ENCODE results near the gene UGDH.
"Not testable (repeated sequence)": the region's sequence is repeated elsewhere in the genome, so short reads cannot be mapped to it uniquely, and the experiment has no call there.

UGDH gene

DNA sequence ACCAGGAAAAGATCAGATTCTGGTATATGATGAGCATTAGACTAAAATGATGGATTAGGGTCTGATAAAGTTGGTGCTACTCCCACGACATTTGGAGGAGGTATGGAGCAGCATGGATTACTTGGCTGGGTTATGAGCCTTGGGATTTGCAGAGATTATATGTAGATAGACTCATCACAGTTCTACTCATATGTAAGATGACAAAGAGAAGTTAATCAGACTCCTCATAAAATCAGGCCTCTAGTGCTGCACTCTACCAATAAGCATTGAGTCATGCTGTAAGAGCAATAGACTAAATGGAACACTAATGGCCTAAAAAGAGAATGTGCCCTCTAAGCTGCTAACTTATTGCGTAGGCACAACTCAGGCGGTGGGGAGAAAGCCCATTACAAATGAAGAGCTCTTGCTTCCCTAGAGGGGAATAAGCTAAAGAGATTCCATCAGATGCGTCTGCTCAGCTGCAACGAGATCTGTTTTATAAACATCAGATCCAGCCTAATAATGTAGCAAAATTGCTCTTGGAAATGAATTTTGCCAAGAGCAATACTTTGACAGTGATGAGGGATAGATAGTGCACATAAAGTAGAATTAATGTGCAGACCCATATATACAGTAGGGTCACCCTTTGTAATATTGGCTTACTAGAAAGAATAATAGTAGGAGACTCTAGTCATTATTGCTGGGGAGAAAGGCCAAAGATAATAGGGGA lies 50.9 kb downstream of the UGDH start:
- H3K27ac ChIP-seq = no peak overlapping the region
- no peak for TF ChIP-seq Cebpa-rat (IDR thresholded peaks at IDR 0.05)
- H3K36me3 ChIP-seq = peaks cover 41% of the 10 kb centered on the region

DNA sequence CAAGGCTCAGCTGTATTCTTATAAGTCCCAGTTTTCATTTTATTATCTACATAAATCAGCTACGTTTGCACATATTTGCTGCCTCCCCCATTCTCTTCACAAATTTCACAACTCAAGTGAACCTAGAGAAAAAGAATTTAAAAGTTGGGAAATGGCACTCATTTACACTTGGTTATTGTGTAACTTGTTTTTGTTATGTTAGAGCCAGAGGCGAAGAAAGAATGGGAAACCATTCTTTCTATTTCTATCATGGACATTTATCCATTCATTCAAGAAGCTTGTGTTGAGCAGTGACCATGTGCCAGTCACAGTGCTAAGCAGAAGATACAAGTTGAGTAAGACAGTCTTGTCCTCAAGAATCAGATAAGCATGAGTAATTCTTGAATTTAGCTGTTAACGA lies 54.8 kb downstream of the UGDH start:
- H3K27me3 ChIP-seq = no peaks in the 10 kb centered on the region
- H3K4me3 ChIP-seq = no peak overlapping the region
- no peaks in the 10 kb centered on the region for H4K20me1 ChIP-seq
- no peak overlapping the region for H3K4me2 ChIP-seq
- TF ChIP-seq Cebpa-rat (IDR thresholded peaks at IDR 0.05) = no peak
- H3K36me3 ChIP-seq = peaks cover 44% of the 10 kb centered on the region
- no peak overlapping the region for H3K9ac ChIP-seq
- H3K9me3 ChIP-seq = no peaks in the 10 kb centered on the region
- H3K4me1 ChIP-seq = 0 out of 2 replicates have a peak, but pooled peaks cover 4% of the 10 kb centered on the region
- H3K27ac ChIP-seq = no peak overlapping the region

More for the DNA sequence above, 50.9 kb downstream of the UGDH start:
- H4K20me1 ChIP-seq = no peaks in the 10 kb centered on the region
- no peaks in the 10 kb centered on the region for H3K4me1 ChIP-seq
- no peaks in the 10 kb centered on the region for H3K9me3 ChIP-seq
- no peak overlapping the region for H3K4me2 ChIP-seq
- no peaks in the 10 kb centered on the region for H3K27me3 ChIP-seq
- no peak overlapping the region for H3K9ac ChIP-seq
- H3K4me3 ChIP-seq = no peak overlapping the region

DNA sequence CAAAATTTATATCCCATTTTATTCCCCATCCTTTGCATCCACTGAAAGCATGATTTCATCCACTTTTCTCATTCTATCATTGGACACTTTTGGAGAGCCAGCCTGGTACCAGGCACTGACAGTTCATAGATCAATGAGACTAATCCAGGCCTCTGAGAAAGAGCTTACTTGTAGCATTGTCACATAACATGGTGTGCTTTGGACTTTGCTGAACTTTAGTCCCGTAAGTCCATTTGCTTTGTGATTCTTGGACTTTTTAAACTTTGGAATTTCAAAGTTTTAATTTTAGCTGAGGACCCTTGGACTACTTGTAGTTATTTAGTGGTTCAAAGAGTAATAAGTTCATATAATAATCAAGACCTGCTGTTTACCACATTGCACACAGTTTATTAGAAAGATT lies 56.8 kb downstream of the UGDH start:
- Histone ChIP-seq H3K4me3 (no peak overlapping the region), H3K36me3 (peaks cover 48% of the 10 kb centered on the region), H3K4me1 (0 out of 2 replicates have a peak, but pooled peaks cover 4% of the 10 kb centered on the region), H4K20me1 (no peaks in the 10 kb centered on the region), H3K4me2 (no peak overlapping the region), H3K27ac (no peak overlapping the region), H3K27me3 (no peaks in the 10 kb centered on the region), H3K9ac (no peak overlapping the region), H3K9me3 (no peaks in the 10 kb centered on the region)
- TF ChIP-seq Cebpa-rat (IDR thresholded peaks at IDR 0.05) = no peak

DNA sequence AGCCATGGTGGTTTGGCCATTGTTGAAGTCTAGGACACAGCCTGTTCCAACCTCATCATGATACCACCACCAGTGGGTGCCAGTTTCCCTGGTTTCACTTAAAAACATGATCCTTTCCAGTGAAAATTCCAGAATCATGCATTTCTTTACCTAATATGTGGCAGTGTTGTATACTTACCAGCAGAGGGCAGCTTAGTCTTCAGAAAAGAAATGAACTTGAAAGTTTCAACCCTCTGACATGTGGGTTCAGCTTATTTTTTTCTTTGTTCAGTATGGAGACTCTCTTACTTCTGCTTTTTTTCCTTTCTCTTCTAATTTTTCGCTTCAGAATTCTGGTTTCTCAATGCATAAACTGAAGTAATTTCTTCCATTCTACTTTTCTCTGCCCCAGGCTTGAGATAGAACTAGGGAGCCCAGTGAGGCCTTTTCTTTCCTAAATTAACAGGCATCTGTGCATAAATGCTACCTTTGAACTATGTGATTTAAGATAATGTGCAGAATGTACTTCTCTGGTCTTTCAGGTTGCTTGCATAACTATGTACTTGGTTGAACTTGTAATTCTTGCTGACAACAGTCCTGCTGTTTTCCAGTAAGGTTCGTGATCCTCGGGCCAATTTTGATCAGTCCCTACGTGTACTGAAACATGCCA lies 57.7 kb downstream of the UGDH start:
- Histone ChIP-seq H3K9me3 (no peaks in the 10 kb centered on the region), H3K4me1 (0 out of 2 replicates have a peak, but pooled peaks cover 4% of the 10 kb centered on the region), H3K36me3 (peaks cover 55% of the 10 kb centered on the region), H3K4me3 (no peak overlapping the region), H3K9ac (peak overlapping the region; percentile 63), H3K4me2 (peak overlapping the region; percentile 38; the same call in 1 of the 2 replicates), H3K27me3 (no peaks in the 10 kb centered on the region), H3K27ac (peak overlapping the region; percentile 73), H4K20me1 (no peaks in the 10 kb centered on the region)
- TF ChIP-seq Cebpa-rat (IDR thresholded peaks at IDR 0.05) = no peak

DNA sequence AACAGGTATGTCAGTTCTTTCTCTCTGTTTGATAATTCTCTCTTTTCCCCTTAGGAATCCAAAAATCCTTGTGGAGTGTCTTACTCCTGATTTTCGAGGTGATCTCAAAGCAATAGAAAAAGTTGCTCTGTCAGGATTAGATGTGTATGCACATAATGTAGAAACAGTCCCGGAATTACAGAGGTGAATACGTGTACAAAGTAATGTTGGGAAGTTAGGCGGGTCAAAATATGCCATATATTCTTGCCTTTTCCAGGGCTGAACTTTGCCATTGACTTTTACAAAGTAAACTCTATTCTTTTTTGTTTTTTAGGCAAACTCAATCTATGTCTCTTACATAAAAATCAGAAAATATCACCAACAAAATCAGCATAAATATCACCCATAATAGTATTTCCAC lies 59.8 kb downstream of the UGDH start:
- Histone ChIP-seq H3K27me3 (no peaks in the 10 kb centered on the region), H3K4me1 (0 out of 2 replicates have a peak, but pooled peaks cover 4% of the 10 kb centered on the region), H4K20me1 (no peaks in the 10 kb centered on the region), H3K36me3 (peaks cover 61% of the 10 kb centered on the region), H3K27ac (no peak overlapping the region), H3K4me3 (no peak overlapping the region), H3K4me2 (no peak overlapping the region), H3K9me3 (no peaks in the 10 kb centered on the region), H3K9ac (no peak overlapping the region)
- no peak for TF ChIP-seq Cebpa-rat (IDR thresholded peaks at IDR 0.05)

DNA sequence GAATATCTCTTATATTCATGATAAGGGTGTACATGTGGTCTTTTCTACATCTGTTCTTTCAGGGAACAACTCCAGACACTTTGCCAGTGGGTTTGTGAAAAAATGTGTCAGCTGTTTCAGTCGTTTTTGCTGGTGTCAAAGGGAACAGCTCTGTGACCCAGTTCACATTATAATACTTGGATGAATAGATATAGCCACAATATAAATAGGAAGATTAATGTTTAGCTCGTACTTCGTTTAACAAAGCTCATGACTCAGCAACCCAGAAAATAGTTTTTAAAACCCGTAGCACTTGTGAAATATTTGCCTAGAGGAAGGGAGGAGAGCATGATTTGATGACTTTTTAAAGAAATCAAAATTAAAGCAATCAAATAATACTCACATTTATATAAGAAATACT lies 60.5 kb downstream of the UGDH start:
- no peak overlapping the region for H3K4me2 ChIP-seq
- TF ChIP-seq Cebpa-rat (IDR thresholded peaks at IDR 0.05) = no peak
- H3K9me3 ChIP-seq = no peaks in the 10 kb centered on the region
- no peaks in the 10 kb centered on the region for H3K27me3 ChIP-seq
- H3K9ac ChIP-seq = no peak overlapping the region
- H3K4me1 ChIP-seq = 0 out of 2 replicates have a peak, but pooled peaks cover 4% of the 10 kb centered on the region
- peaks cover 56% of the 10 kb centered on the region for H3K36me3 ChIP-seq
- H3K4me3 ChIP-seq = no peak overlapping the region
- no peaks in the 10 kb centered on the region for H4K20me1 ChIP-seq
- no peak overlapping the region for H3K27ac ChIP-seq

DNA sequence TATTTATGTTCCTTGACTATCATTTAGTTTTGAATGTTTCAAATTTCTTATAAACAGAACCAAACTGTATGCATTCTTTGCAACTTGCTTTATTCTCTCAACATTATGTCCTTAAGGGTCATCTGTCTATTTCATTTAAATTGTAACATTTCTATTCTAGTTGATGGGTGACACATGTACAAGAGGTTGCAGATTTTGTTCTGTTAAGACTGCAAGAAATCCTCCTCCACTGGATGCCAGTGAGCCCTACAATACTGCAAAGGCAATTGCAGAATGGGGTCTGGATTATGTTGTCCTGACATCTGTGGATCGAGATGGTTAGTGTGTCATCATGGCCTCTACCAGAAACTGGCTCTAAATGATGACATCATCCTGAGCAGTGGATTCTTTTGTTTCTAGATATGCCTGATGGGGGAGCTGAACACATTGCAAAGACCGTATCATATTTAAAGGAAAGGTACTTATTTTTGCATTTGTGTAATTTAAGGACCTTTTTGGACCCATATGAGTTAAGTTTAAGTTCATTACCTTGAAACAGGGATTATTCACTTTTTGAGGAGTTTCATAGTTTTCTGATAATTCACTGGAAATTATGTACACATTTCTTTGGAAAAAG lies 62.2 kb downstream of the UGDH start:
- no peaks in the 10 kb centered on the region for H3K9me3 ChIP-seq
- no peaks in the 10 kb centered on the region for H3K27me3 ChIP-seq
- H3K4me3 ChIP-seq = no peak overlapping the region
- no peak for TF ChIP-seq Cebpa-rat (IDR thresholded peaks at IDR 0.05)
- H3K4me2 ChIP-seq = no peak overlapping the region
- no peak overlapping the region for H3K27ac ChIP-seq
- H3K9ac ChIP-seq = no peak overlapping the region
- H3K36me3 ChIP-seq = peaks cover 53% of the 10 kb centered on the region
- peaks cover 13% of the 10 kb centered on the region for H3K4me1 ChIP-seq
- H4K20me1 ChIP-seq = no peaks in the 10 kb centered on the region

DNA sequence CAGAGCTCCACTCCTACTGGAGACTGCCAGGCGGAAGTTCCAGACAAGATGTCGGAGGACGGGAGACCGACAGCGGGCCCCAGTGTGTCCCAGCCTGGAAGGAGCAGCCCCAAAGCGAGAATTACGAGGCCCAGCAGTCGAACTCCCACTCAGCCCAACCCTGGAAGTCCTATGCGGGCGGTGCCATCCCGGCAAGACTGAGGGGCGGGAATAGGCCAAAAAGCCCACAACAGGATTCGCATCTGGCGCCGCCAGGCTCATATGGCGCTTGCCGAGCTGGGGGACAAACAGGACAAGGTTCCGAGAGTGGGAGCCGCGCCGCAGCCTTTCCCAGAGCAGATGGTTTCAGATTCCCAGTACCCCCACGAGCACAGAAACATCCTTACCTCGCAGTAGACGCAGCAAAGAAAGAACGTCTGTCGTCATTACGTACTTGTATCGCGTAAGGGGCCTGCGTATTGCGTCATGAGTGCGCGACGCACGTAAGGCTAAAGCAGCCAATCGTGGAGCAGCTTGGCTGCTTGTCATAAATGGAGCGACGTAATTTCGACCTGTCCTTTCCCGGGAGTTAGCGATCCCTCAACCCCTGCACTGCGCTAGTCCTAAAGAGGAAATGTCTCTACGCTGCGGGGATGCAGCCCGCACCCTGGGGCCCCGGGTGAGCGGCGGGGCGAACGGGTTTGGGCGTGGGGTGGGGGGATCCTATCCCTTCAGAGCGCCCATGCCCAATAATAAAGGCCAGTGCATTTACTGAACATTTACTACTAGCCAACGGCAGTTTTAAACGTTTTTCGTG lies 68.5 kb downstream of the UGDH start, which contains the start of the genes LIAS and RPL9:
Gene LIAS, plus strand, starts transcription at position 552 of the 796 bp plus-strand sequence. Its CDS starts 62 bp downstream, at position 614.
Gene RPL9, minus strand, starts transcription at position 418 of the 796 bp plus-strand sequence. CDS start 483 bp downstream, outside the sequence.
- Histone ChIP-seq H4K20me1 (peaks cover 44% of the 10 kb centered on the region), H3K4me2 (peak within 1 kb of the TSS; percentile 85), H3K4me3 (peak within 1 kb of the TSS; percentile 78), H3K4me1 (peaks cover 35% of the 10 kb centered on the region), H3K36me3 (peaks cover 63% of the 10 kb centered on the region), H3K27me3 (no peaks in the 10 kb centered on the region), H3K9ac (peak within 1 kb of the TSS; percentile 95), H3K27ac (peak within 1 kb of the TSS; percentile 97), H3K9me3 (no peaks in the 10 kb centered on the region)
- TF ChIP-seq Cebpa-rat (IDR thresholded peaks at IDR 0.05) = peak; percentile 79

DNA sequence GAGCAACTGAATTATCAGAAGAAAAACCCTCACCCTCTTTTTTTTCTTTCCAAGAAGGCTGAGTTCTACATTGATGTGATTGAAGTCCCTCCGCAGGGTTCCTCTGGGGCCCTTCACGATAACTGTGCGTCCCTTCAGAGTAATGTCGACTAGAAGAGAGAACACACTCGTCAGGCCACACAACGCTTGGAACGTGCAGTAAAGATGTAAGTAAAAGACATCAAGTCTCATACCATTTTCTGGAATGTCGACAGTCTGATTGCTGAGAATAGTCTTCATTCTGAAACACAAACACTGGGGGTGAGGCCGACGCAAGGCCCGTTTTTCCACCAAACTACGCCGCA lies 69.1 kb downstream of the UGDH start:
- Histone ChIP-seq H3K4me1 (peaks cover 35% of the 10 kb centered on the region), H3K27ac (peak overlapping the region; percentile 97), H3K4me3 (peak overlapping the region; percentile 78), H3K9ac (peak overlapping the region; percentile 95), H3K36me3 (peaks cover 63% of the 10 kb centered on the region), H4K20me1 (peaks cover 50% of the 10 kb centered on the region), H3K4me2 (peak overlapping the region; percentile 71)
- not testable (repeated sequence) for H3K27me3 ChIP-seq, H3K9me3 ChIP-seq

Measured in BLaER1 (cell line).